Endothelial cell of umbilical vein (primary cell): ENCODE measurements around the gene KAT8. TPM values are rescaled to one million over a fixed set of nuclear protein-coding genes. Genes with fewer than 3 reads are reported as not detected.
A peak's percentile ranks its signal among the peaks of the same experiment; 100 is the strongest.

Experiments used
- BruUV-seq: library from RNA; stranded (reverse); fragments of 400-500 nt; replicated peaks from 2 replicates; lab custom pipeline; 2021; lab: Mats Ljungman, UMichigan
- CTCF ChIA-PET: fragments of 300-600, 350-600 bp; sonication (Branson Sonifier 250); formaldehyde crosslinking; loops from one replicate; lab custom pipeline; 2021; ENCODE audit warnings: antibody characterized with exemption, inconsistent platforms; lab: Charles Lee
- POLR2A ChIA-PET: fragments of 300-600, 350-600 bp; sonication (Branson Sonifier 250); formaldehyde crosslinking; loops from one replicate; lab custom pipeline; 2021; ENCODE audit warnings: antibody characterized with exemption, inconsistent platforms; lab: Charles Lee
- DNase-seq: peaks from one replicate; pipeline ENCODE4 v3.0.0-alpha.2; 2011; ENCODE audit warnings: low read depth, low spot score
- FAIRE-seq: peaks from 2 replicates; lab custom pipeline; 2011; peaks lifted over from hg19 to GRCh38; lab: Jason Lieb, UNC
- H2AFZ ChIP-seq: 2 replicates; pipeline ENCODE4 v1.6.0; 2012; ENCODE audit warnings: low read depth, low read length, control low read depth, inconsistent platforms
- H3K27ac ChIP-seq: 2 replicates; pipeline ENCODE4 v1.5.1; 2011; ENCODE audit warnings: low read depth, mild to moderate bottlenecking, control low read depth, low read length, moderate library complexity; ENCODE audit not compliant: insufficient read depth
- H3K27me3 ChIP-seq, 2 experiments: 2 replicates each; pipeline versions ENCODE4 v1.6.0 to v1.6.1; 2011; ENCODE audit warnings: low read length in 2 of 2, mixed read lengths in 1 of 2; ENCODE audit not compliant: control insufficient read depth in 2 of 2, insufficient read depth in 2 of 2
- H3K36me3 ChIP-seq, 2 experiments: 2 replicates in 1 of 2; 3 replicates in 1 of 2; pipeline ENCODE4 v1.5.1; 2011; ENCODE audit warnings: low read length in 2 of 2, mild to moderate bottlenecking in 1 of 2, moderate library complexity in 1 of 2; ENCODE audit not compliant: control insufficient read depth in 2 of 2, insufficient read depth in 2 of 2; ENCODE audit errors: extremely low read depth in 1 of 2
- H3K4me1 ChIP-seq: 3 replicates; pipeline ENCODE4 v1.5.1; 2011; ENCODE audit warnings: mild to moderate bottlenecking, low read length; ENCODE audit not compliant: control insufficient read depth, insufficient read depth; ENCODE audit errors: extremely low read depth
- H3K4me2 ChIP-seq: 2 replicates; pipeline ENCODE4 v1.6.1; 2011; ENCODE audit warnings: low read length, control low read depth, mixed read lengths; ENCODE audit not compliant: insufficient read depth
- H3K4me3 ChIP-seq, 3 experiments: fragments of 200-600 bp in 1 of 3; sonication (generic), shearing (Covaris generic) in 1 of 3; replicated peaks in 1 of 3; 2 replicates each; pipeline ENCODE4 v1.5.1; 2011 to 2016; ENCODE audit warnings: control low read depth in 3 of 3, low read length in 3 of 3, mild to moderate bottlenecking in 2 of 3, inconsistent platforms in 1 of 3, low read depth in 1 of 3, moderate library complexity in 1 of 3; ENCODE audit not compliant: insufficient read depth in 1 of 3
- H3K79me2 ChIP-seq: 2 replicates; pipeline ENCODE4 v1.6.0; 2012; ENCODE audit warnings: low read length, inconsistent platforms; ENCODE audit not compliant: control insufficient read depth, insufficient read depth
- H3K9ac ChIP-seq: replicated peaks from 2 replicates; pipeline ENCODE3; 2011; ENCODE audit warnings: low read length, control low read depth; ENCODE audit not compliant: insufficient read depth; ENCODE audit errors: extremely low read depth
- H3K9me1 ChIP-seq: replicated peaks from 3 replicates; pipeline ENCODE4 v1.6.0; 2011; ENCODE audit warnings: mild to moderate bottlenecking, low read length; ENCODE audit not compliant: control insufficient read depth, insufficient read depth; ENCODE audit errors: extremely low read depth
- H3K9me3 ChIP-seq: replicated peaks from 2 replicates; pipeline ENCODE4 v1.5.1; 2012; ENCODE audit warnings: low read length, inconsistent platforms; ENCODE audit not compliant: control insufficient read depth, insufficient read depth
- H4K20me1 ChIP-seq: replicated peaks from 2 replicates; pipeline ENCODE3; 2011; ENCODE audit warnings: mild to moderate bottlenecking, low read length; ENCODE audit not compliant: control insufficient read depth, insufficient read depth; ENCODE audit errors: extremely low read depth
- EZH2 ChIP-seq: IDR thresholded peaks from 2 replicates; pipeline ENCODE4 v1.6.1; 2012; ENCODE audit warnings: borderline replicate concordance, low read depth, mild to moderate bottlenecking, moderate library complexity, low read length, inconsistent platforms; ENCODE audit not compliant: severe bottlenecking
- FOS ChIP-seq: IDR thresholded peaks from 2 replicates; pipeline ENCODE4 v1.6.1; 2011; ENCODE audit warnings: mild to moderate bottlenecking, low read length, moderate library complexity, borderline replicate concordance; ENCODE audit not compliant: insufficient read depth
- GATA2 ChIP-seq: IDR thresholded peaks from 2 replicates; pipeline ENCODE4 v1.7.0; 2011; ENCODE audit warnings: low read depth, mild to moderate bottlenecking, moderate library complexity, mixed read lengths, low read length; ENCODE audit not compliant: insufficient read length, insufficient read depth
- JUN ChIP-seq: IDR thresholded peaks from 2 replicates; pipeline ENCODE4 v1.6.1; 2011; ENCODE audit warnings: borderline replicate concordance, low read depth; ENCODE audit not compliant: insufficient read length, insufficient read depth
- MAX ChIP-seq: IDR thresholded peaks from 2 replicates; pipeline ENCODE4 v1.6.1; 2011; ENCODE audit not compliant: insufficient read depth, insufficient read length
- MYC ChIP-seq: IDR thresholded peaks from one replicate; pipeline ENCODE4 v1.6.1; 2011; ENCODE audit warnings: mild to moderate bottlenecking, low read depth, low read length
- POLR2A ChIP-seq: IDR thresholded peaks from 2 replicates; pipeline ENCODE4 v1.6.1; 2012; ENCODE audit warnings: low read depth, mild to moderate bottlenecking, control low read depth, low read length
- POLR2AphosphoS5 ChIP-seq: IDR thresholded peaks from 2 replicates; pipeline ENCODE4 v1.6.1; 2012; ENCODE audit warnings: low read depth, mild to moderate bottlenecking, control low read depth, low read length, moderate library complexity; ENCODE audit not compliant: insufficient read depth
- dilution Hi-C: fragments of 300-500 bp; cut with MboI; formaldehyde crosslinking; loops from one replicate; pipeline ENCODE4 v1.15.0; 2019; ENCODE audit warnings: low sequenced_read_pairs; ENCODE audit not compliant: extremely low pct_ligation_motif_present
- intact Hi-C: fragments of 100-400 bp; cut with micrococcal nuclease; formaldehyde crosslinking; loops from one replicate; pipeline ENCODE4 v1.10.0; 2022
- polyA plus RNA-seq, 4 experiments: library from polyadenylated mRNA; depleted of rRNA in 3 of 4; stranded (reverse) in 3 of 4; unstranded in 1 of 4; fragments of >200 nt; gene quantifications; 2 replicates each; pipeline versions ENCODE4 v1.2.1 to v1.2.3, GENCODE V29; 2011 to 2012; ENCODE audit warnings: missing spikeins in 1 of 4
- total RNA-seq: library from RNA; stranded (reverse); gene quantifications from 2 replicates; pipeline ENCODE4 v1.2.3, GENCODE V29; 2021
- TF ChIP-seq, protein P1 (sequence below), 2 donors: IDR thresholded peaks; 1 replicate in 1 of 2; 2 replicates in 1 of 2; pipeline ENCODE4 v1.5.1; 2011; ENCODE audit warnings: low read length in 2 of 2, mild to moderate bottlenecking in 2 of 2, moderate library complexity in 2 of 2, control low read depth in 1 of 2, inconsistent platforms in 1 of 2, low read depth in 1 of 2; ENCODE audit not compliant: insufficient read depth in 1 of 2; ENCODE audit errors: extremely low read depth in 1 of 2

KAT8 gene
- total and polyA plus RNA-seq, 2 donors (not counting 3 experiments of a cell fraction or from before 2014, with no cell fraction given) = 30.7 to 42.8 TPM

DNA sequence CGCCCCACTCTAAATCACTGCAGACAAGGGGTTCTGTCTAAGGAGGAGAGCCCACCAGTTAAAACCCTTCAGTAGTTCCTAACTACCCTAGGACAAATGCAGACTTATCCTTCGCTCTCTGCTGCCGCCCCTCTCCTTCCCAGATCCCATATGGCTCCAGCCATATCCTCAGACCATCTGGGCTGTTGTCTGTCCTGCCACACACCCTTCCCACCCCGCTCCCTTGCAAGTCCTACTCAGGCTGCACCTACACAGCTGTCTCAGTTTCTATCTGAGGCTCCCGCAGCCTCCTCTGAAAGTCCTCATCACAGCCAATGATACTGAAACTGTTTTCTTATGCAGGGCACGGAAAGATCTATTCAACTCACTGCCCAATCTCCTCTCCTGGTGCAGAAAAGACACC lies 10.0 kb upstream of the KAT8 start:
- ChIA-PET CTCF (no interaction called here), POLR2A (no interaction called here)
- dilution Hi-C loops (no loop called here), intact Hi-C loops (loop anchor here (5.0 kb wide), 1 partner anchor 35 kb away; no protein-coding TSS in a partner anchor)
- no TSS peak for BruUV-seq
- DNase-seq (no peak), FAIRE-seq (no peak)
- Histone ChIP-seq H4K20me1 (no peaks in the 10 kb centered on the region), H3K9me1 (no peaks in the 10 kb centered on the region), H3K79me2 (peaks cover 11% of the 10 kb centered on the region), H3K9ac (no peak overlapping the region), H3K27ac (no peak overlapping the region), H3K4me2 (no peak overlapping the region), H2AFZ (peak overlapping the region; percentile 100), H3K36me3 (peaks cover 10 to 29% of the 10 kb centered on the region in 2 experiments), H3K27me3 (no peaks in the 10 kb centered on the region), H3K4me1 (peaks cover 12% of the 10 kb centered on the region), H3K4me3 (no peak overlapping the region), H3K9me3 (no peaks in the 10 kb centered on the region)
- TF ChIP-seq MYC = no peak
- TF ChIP-seq EZH2 = no peak
- TF ChIP-seq GATA2 = no peak
- no peak for TF ChIP-seq POLR2A
- TF ChIP-seq JUN = no peak
- TF ChIP-seq MAX = no peak
- no peak for TF ChIP-seq POLR2AphosphoS5
- TF ChIP-seq FOS = no peak
- TF ChIP-seq, protein P1, sequence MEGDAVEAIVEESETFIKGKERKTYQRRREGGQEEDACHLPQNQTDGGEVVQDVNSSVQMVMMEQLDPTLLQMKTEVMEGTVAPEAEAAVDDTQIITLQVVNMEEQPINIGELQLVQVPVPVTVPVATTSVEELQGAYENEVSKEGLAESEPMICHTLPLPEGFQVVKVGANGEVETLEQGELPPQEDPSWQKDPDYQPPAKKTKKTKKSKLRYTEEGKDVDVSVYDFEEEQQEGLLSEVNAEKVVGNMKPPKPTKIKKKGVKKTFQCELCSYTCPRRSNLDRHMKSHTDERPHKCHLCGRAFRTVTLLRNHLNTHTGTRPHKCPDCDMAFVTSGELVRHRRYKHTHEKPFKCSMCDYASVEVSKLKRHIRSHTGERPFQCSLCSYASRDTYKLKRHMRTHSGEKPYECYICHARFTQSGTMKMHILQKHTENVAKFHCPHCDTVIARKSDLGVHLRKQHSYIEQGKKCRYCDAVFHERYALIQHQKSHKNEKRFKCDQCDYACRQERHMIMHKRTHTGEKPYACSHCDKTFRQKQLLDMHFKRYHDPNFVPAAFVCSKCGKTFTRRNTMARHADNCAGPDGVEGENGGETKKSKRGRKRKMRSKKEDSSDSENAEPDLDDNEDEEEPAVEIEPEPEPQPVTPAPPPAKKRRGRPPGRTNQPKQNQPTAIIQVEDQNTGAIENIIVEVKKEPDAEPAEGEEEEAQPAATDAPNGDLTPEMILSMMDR (IDR thresholded peaks at IDR 0.05; ENCODE audit: extremely low read depth in 1 of 2, insufficient read depth in 1 of 2, low read depth in 1 of 2, low read length in 2 of 2) = no peak
